Stimulated activated CD4-positive, alpha-beta T cell treated with anti-CD3 and anti-CD28 coated beads, TNF-alpha, amount 100 ng/mL, for 4 hours (primary cell): ENCODE measurements around the gene ZBTB17.
"Not testable (repeated sequence)": the region's sequence is repeated elsewhere in the genome, so short reads cannot be mapped to it uniquely, and the experiment has no call there.

ENCODE experiments used
- DNase-seq, 3 experiments: peaks; one replicate each; pipeline ENCODE4 v3.0.0-alpha.2; 2020; ENCODE audit warnings: low read depth in 3 of 3

ZBTB17 gene

DNA sequence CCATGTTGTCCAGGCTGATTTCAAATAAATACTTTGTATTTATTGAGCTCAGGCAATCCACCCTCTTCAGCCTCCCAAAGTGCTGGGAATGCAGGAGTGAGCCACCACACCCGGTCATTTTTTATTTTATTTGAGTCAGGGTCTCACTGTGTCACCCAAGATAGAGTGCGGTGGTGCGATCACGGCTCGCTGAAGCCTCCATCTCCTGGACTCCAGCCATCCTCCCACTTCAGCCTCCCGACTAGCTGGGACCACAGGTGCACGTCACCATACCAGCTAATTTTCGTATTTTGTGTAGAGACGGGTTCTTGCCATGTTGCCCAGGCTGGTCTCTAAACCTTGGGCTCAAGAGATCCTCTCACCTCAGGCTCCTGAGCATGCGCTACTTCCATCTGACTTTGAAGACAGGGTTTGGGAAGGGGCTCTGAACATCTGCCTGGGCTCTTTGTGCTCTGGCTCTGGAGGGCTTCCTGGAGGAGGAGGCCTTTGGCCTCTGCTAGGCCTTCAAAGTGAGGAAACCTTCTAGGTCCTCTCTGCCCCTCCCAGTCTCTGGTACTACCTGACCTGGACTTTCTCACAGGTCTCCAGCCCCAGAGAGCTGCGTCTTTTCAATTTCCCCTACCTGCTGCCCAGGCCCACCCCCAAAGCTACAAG is 36.2 kb upstream of the ZBTB17 start:
- no peak for DNase-seq

DNA sequence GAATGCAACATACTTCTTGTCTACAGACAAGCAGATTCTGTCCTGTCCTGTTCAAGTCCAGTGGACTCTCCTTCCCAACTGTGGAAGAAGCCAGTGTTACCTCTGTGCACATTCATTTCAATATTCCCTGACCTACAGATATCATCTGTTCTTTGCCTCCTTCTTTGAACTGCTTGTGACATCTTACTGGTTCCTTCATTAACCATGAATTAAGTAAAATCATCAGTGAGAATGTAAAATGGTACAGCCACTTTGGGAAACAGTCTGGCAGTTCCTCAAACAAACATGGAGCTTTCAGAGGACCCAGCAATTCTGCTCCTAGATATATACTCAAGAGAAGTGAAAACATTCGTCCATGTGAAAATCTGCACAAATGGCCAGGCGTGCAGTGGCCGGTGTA is 34.9 kb upstream of the ZBTB17 start:
- no peak for DNase-seq

DNA sequence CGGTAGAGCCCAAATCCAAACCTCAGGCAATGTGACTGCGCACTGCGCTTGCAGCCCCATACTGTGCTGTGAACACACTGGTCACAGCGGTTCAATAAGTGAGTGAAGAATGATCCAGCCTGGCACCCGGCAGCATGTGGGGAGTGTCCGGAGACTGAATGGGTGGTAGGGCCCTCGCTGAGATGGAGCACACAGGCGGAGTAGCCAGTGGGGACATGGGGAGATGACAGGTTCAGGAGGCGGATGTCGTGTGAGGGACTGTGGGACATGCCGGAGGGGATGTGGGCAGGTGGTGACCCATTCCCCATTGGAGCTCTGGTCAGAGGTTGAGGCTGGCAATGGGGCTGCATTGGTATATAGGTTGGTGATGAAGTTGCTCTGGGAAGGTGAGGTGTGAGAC is 33.8 kb upstream of the ZBTB17 start:
- DNase-seq = no peak

DNA sequence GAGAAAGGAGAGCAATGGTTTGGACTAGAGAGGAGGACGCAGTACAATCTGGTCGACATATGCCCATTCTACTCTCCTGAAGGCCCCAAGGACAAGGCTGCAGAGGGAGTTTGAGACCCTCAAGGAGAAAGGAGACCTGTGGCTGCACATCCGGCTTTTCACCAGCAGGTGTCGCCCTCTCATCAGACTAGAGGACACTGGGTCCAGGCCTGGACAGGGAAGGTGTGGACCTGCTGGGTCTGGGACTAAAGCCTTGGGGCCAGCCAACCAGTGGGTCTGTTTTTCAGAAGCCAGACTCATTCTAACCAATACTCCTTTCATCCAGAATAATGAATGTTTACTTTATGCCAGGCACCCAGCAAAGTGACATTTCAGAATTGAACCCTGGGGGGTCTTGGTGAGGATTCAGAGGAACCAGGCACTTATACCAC is 33.1 kb upstream of the ZBTB17 start:
- DNase-seq = peak; percentile 49 to 55 (median 51)

DNA sequence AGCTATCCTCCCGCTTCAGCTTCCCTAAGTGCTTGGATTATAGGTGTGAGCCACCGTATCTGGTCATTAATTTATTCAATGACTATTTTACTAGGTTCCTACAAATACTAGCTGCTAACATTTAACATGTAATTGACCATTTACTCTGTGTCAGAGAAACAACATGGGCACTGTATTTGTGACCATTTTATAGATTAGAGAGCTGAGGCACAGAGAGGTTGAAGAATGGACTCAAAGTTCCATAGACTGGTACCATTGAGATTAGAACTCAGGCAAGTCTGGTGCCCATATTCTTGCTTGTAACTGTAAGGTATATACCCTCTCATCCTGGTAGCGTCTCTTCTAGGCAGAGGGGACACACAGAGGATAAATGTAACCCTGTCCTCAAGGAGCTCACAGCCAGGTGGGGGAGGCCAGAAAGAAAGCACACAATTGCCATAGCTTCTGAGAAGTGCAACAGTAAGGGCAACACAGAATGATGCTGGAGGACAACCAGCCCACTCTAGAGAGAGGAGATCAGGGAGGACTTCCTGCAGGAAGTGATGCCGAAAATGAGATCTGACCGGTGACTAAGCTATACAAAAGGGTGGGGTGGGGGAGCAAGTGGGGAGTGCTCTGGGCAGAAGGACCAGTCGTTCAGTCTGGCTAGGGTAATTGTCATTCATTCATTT is 31.9 kb upstream of the ZBTB17 start:
- DNase-seq = no peak

DNA sequence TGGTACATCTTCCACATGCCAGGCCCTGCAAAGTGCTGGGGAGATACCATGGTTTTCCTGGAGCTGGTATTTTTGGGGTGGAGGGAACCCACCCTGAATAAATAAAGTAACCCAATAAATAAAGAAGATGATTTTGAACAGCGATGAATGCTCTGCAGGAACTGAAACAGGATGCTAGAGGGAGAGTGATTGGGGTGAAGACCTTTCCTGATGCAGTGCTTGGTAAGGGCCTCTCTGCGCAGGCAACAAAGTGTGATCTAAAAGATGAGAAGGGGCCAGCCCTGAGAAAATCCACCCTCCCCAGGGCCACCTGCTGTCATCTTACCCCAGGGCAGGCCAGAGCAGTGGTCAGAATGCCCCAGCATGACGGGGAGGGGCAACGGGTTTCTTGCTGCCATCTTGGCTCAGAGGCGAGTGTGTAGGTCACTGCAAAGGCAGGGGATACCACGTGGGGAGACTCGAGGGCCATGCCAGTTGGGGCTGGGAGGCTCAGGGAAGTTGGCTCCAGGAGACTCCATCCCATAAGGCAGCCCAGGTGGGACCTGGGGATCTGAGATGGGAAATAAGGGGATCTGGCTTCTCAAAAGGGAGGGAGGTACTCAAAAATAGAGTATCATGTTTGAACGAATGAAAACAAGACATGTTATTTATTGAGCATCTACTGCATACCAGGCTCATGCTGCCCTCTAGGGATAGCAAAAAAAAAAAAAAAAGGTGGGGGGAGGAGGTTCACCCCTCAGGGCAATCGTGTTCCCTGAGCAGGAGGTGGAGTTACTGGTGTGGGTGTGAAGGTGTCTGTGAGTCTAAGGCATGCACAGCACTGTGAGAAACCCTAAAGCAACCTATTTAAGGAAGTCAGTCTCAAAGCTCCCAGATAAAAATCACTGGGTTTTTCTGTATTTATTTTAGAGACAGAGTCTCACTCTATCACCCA is 30.9 kb upstream of the ZBTB17 start:
- DNase-seq = no peak

DNA sequence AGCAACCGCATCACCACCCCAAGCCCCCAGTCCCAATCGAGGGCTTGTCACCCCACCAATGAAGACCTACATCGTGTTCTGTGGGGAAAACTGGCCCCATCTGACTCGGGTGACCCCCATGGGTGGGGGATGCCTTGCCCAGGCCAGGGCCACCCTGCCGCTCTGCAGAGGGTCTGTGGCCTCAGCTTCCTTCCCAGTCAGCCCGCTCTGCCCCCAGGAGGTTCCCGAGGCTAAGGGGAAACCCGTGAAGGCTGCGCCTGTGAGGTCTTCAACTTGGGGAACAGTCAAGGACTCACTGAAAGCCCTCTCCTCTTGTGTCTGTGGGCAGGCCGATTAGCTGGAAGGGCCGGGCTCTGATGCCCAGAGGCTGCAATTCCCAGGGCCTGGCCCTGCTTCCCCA is 30.1 kb upstream of the ZBTB17 start:
- no peak for DNase-seq

DNA sequence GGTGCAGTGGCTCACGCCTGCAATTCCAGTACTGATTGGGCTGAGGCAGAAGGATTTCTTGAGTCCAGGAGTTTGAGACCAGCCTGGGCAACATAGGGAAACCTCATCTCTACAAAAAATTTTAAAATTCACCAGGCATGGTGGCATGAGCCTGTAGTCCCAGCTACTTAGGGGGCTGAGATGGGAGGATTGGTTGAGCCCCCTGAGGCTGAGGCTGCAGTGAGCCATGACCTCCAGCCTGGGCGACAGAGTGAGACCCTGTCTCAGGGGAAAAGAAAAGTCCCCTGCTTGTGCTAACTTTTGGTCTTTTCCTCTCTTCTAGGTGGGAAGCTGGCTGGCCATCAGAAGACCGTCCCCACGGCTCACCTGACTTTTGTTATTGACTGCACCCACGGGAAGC is 29.7 kb upstream of the ZBTB17 start:
- DNase-seq = no peak

DNA sequence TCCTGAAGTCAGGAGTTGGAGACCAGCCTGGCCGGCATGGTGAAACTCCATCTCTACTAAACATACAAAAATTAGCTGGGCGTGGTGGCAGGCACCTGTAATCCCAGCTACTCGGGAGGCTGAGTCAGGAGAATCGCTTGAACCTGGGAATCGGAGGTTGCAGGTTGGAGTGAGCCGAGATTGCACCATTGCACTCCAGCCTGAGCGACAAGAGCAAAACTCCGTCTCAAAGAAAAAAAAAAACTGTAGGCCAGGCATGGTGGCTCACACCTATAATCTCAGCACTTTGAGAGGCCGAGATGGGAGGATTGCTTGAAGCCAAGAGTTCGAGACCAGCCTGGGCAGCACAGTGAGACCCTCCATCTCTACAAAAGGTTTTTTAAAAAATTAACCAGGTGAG is 25.4 kb upstream of the ZBTB17 start:
- not testable (repeated sequence) for DNase-seq

DNA sequence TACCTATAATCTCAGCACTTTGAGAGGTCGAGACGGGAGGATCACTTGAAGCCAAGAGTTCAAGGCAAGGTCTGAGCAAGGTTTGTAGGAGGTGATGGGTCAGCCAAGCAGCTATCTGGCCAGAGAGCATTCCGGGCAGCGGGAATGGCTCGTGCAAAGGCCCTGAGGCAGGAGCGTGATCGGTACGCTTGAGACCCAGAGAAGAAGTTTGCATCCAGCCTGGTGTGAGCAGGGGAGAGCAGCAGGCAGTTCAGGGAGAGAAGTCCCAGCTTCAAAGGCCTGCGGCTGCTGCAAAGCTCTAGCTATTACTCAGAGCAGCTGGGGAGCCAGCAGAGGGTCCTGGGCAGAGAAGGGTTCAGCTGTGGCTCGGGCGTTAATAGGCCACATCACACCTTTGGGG is 23.0 kb upstream of the ZBTB17 start:
- DNase-seq = no peak

DNA sequence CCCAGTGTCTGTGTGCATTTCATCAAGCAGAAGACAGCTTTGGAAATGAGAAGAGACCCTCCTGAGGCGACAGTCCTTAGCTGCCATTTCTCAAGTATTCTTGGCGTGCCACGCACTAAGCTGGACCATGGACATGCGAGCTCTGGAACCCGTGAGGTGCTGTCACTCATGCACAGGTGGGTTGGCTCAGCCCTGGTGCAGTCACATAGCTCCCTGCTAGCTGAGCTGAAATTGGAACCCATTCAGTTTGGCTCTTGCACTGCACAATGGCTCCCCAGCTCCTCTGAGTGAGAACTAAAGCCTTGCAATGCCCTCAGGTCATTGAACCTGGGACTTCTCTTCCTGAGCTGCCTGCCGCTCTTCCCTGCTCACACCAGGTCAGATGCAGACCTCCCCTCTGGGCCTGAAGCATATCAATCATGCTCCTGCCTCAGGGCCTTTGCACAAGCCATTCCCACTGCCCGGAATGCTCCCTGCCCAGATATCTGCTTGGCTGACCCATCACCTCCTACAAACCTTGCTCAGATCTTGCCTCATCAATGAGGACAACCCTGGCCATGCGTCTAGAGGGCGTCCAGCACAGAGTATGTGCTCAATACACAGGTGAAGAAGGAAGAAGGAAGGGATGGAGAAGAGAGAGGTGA is 21.9 kb upstream of the ZBTB17 start:
- DNase-seq = no peak

DNA sequence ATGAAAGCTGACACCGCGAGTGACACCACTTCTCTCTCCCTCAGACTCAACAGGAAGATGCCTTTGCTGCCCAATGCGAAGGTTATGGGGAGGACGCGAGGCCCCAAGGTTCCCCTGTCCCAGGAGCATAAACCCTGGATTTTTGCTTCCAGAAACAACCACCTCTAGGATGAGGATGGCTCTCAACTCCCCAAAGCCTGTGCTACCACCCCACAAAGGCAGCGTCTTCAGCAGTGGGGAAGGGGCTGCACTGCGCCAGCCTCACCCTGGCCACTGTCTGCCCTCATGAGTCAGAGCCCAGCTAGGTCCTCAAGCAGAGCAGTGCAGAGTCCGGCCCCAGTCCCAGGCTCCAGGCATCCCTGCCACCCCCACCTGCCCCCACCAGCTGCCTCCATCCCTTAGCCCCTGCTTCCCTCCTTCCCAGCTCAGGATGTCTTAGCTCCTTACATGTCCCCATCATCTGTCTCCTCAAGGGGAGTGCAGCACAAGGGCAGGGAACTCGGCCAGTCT is 21.2 kb upstream of the ZBTB17 start:
- DNase-seq = no peak

DNA sequence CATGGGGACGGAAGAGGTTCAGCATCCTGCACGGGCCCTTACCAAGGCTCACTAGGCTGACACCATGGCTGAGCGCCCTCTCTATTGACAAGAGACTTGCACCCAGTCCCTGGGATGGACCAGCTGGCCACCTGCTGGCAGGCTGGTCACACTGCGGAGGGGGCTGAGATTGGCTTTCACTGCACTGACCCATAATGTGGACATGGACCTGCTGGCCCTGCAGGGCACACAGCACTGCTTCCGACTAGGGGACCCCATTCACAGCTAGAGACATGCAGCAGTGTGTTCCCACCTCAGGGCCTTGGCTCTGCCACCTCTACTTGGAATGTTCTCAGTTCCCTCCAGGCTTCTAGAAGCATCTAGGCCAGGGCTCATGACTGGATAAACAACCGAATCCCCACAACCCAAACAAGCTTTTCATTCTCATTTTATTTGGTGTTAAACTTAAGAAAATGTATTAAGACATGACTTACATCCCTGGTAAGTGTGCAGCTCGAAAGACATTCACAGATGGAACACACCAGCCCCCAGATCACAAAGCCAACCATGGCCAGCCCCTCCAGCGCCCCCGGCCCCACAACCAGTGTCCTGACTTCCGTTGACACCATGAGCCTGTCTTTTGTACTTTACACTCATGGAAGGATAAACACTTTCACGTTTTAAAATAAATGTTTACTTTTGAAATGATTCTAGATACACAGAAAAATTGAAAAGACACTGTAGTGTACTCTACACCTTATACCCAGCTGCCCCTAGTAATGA is 18.9 kb upstream of the ZBTB17 start:
- peak; percentile 11 to 19 (median 16) for DNase-seq

DNA sequence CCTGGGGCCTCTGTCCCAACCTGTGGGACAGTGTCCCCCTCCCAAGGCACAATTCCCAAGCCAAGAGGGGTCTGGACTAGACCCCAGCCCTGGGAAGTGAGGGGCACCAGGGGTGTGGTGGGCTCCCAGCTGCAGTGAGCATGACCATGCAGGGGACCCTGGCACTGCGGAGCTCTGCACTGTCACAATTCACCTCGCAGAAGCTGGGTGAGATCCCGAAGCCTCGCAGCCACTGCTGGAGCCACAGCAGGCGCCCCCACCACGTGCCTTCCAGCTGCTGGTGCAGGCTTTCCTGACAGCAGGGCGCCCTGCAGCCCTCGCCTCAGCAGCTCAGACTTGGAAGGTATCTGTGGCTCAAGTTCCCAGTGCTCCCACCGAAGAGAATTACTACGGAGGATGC is 18.2 kb upstream of the ZBTB17 start:
- no peak for DNase-seq

DNA sequence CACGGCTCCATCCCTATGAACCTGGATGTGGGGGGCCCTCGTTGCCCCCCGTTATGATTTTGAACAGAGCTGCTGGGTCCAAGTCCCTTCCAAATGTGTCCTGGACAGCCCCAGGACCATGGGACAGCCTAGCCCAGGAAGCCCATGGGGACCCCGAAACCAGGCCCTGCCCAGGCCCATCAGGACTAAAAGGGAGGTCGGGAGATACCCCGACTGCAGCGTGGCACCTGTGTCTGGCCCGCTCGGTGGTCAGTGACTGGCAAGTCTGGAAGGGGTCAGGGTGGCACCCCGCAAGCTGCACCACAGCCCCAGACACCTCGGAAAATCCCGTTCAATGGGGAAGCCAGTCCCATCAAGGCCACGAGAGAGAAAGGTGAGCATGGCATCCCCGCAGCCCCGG is 17.8 kb upstream of the ZBTB17 start:
- DNase-seq = no peak

DNA sequence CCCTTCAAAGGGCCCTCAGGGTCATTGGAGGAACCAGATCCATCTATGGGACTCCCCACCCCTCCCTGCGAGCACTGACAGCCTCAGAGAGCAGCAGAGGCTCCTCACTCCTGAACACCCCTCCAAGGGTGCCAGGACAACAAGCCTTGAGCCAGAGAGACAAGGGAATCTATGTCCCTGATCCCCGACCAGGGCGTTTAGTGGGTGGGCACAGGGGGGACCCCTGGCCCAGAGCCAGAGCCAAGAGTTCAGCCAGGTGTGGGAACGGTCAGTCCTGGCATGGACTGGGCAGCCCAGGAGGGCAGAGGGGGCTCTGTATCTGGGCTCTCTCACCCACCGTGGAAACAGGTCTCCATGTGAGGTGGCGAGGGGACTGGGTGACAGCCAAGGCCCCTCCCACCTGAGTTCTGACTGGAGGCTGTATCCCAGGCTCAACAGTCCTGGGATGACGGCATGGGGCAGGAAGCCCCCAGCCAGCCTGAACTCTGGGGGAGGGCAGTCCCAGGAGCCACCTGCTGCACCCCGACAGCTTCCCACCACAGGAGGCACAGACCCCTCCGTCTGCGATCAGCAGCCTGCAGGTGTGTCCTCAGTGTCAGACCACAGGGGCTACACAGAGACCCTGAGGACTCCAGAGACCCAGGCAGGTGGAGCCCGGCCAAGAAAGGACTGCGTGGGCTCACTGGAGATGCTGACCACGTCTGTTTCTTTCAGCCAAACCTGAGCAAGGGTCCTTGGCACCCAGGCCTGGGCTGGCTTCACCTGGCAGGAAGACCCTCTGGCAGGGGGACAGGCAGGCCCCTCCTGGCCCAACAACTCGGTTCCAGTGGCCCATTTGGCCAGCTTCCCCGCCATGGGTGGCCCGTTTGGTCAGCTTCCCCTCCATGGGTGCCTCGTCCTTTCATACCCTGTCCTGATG is 16.9 kb upstream of the ZBTB17 start:
- DNase-seq = no peak

DNA sequence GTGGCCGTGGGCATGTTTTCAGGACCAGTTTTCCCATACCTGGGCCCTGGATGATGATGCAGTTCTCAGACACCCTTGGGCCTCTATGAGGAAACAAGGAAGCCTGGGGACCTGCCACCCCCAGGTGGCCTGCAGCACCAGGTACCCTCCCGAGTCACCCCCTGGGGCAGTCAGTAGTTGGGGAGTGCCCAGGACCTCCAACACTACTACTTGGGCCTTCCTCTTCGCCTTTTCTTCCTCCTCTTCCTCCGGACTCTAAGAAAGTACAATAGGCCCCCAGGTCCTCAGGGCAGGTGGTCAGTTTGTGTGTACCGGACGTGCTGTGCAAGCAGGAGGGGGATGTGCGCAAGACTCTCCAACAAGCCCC is 16.3 kb upstream of the ZBTB17 start:
- no peak for DNase-seq

DNA sequence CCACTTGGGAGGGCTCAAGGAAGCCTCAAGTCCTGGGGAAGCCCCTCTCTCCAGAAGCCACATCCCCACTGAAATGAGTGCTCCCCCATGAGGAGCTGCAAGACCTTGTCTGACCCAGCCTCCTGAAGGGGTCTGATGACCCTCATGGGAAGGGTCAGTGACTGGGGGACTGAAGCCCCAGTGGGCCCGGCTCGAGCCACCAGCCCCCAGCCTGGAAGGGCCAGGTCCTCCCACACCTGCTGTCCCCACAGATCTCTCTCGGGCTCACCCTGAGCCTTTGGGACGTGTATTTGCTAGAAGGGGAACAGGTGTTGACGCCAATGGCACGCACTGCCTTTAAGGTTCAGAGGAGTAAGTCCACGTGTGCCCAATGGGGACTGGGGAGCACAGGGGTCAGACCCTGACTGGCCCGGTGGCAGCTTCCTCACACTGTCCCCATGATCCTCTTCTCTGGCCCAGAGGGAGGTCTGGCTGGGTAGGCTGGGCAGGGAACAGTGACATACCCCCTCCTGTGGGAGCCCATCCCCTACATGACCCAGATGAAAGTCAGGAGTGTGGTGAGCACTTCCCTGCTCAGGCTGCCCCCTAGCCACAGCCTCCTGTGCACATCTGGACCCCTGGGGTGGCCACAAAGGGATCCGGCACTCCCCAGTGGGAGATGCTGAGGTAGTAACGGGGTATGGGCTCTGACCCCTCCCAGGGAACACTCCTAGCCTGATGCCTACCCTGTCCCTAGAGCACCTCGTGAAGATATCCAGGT is 15.7 kb upstream of the ZBTB17 start:
- DNase-seq = no peak

DNA sequence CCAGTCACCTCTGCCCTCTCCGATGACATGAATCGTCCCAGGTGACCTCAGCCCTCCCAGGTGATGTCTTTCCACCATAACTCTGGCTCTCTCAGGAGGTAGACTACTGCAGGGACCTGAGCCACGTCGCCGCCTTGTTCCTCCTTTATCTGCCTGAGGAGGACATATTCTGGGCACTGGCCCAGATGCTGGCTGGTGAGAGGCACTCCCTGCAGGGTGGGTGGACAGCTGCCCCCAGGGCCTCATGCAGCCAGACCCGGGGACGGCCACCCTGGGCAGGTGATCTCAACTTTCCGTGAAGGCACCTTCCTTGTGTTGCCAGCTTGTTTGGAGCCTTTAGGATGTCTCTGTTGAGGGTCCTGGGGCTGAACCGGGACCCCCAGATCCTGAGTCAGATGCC is 13.9 kb upstream of the ZBTB17 start:
- DNase-seq = no peak
